ENCODE data around the gene TNF.

TNF gene

DNA sequence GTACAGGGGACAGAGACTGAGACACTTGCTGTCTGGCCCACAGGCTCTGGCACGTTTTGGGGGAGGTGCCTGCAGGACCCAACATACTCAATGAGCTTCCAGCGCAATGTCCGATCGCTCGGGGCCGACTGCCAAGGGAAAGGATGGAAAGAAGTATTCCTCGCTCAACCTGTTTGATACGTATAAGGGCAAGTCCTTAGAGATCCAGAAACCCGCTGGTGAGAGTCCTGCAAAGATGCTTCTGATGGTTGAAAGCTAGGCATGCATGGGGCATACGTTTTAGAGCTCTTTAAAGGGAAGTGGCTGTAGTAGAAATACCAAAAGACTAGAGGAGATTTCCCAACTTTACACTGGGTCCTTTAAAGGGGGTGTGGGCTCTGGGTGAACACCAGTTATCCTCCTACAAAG, 47.3 kb downstream of the TNF start:
- in situ Hi-C loops (cut with MboI; ENCODE audit: low sequenced_read_pairs) = no loop called here

DNA sequence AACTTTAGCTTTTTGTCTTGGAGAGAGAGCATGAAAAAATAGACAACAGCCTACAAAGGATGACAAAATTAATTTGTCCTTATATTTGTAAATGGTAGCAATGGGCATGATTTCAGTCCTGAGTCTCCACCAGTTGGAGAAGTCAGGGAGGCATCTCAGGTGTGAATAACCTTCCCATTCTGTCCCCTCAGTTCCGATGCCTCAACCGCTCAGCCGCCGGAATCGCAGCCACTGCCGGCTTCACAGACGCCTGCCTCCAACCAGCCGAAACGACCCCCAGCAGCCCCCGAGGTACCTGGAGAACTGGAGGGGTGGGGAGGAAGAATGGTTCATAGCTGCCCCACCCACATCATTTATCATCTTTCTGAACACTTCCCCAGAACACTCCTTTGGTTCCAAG, 48.7 kb downstream of the TNF start:
- in situ Hi-C loops (cut with MboI; ENCODE audit: low sequenced_read_pairs) = no loop called here

DNA sequence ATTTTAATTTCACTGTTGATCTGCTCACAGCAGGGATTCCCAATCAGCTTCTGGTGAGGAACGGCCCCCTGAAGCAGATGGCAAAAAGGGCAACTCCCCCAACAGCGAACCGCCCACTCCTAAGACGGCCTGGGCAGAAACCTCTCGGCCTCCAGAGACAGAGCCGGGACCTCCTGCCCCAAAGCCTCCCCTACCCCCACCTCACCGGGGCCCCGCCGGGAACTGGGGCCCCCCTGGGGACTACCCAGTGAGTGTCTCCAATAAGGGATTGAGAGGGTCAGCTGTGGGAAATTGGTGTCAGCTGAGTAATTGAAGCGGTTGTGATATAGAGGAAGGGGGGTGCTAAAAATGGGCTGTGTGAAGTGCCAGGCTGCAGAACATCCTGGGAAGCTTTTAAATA, 51.6 kb downstream of the TNF start:
- in situ Hi-C loops (cut with MboI; ENCODE audit: low sequenced_read_pairs) = no loop called here

DNA sequence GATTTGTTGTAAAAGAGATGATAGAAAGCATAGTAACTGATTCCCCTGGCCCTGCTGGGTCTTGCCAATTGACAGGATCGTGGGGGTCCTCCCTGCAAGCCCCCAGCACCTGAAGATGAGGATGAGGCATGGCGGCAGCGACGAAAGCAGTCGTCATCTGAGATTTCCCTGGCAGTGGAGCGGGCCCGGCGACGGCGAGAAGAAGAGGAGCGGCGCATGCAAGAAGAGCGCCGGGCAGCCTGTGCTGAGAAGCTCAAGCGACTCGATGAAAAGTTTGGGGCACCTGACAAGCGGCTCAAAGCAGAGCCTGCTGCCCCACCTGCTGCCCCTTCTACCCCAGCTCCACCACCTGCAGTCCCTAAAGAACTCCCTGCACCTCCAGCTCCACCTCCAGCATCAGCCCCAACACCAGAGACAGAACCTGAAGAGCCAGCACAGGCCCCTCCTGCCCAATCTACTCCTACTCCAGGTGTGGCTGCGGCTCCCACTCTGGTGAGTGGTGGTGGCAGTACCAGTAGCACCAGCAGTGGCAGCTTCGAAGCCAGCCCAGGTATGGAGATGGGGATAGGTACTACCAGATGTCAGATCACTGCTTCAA, 52.4 kb downstream of the TNF start:
- in situ Hi-C loops (cut with MboI; ENCODE audit: low sequenced_read_pairs) = no loop called here
